H9 (cell line): Measurements from ENCODE around the gene OCIAD2. TPM values are rescaled to one million over a fixed set of nuclear protein-coding genes. Genes with fewer than 3 reads are reported as not detected.

Experiments
- DNase-seq: peaks from one replicate; pipeline ENCODE4 v3.0.0-alpha.2; 2017
- H2AFZ ChIP-seq: one replicate; pipeline ENCODE4 v1.6.1; 2013; ENCODE audit warnings: mild to moderate bottlenecking, low read length, control low read depth, moderate library complexity
- H2AK5ac ChIP-seq: 2 replicates; pipeline ENCODE4 v1.6.1; 2013; ENCODE audit warnings: low read length, control low read depth, mixed read lengths; ENCODE audit not compliant: insufficient read length
- H2BK120ac ChIP-seq: one replicate; pipeline ENCODE4 v1.6.1; 2013; ENCODE audit warnings: low read depth, mild to moderate bottlenecking, low read length, control low read depth, inconsistent platforms; ENCODE audit not compliant: poor library complexity, severe bottlenecking
- H2BK12ac ChIP-seq: 2 replicates; pipeline ENCODE4 v1.6.1; 2013; ENCODE audit warnings: low read length, control low read depth, mixed read lengths, low read depth; ENCODE audit not compliant: insufficient read length
- H2BK15ac ChIP-seq: 2 replicates; pipeline ENCODE4 v1.6.1; 2013; ENCODE audit warnings: low read depth, low read length, control low read depth
- H2BK20ac ChIP-seq: one replicate; pipeline ENCODE4 v1.6.1; 2013; ENCODE audit warnings: low read depth, mild to moderate bottlenecking, low read length, control low read depth, inconsistent platforms; ENCODE audit not compliant: poor library complexity, severe bottlenecking
- H2BK5ac ChIP-seq: 2 replicates; pipeline ENCODE4 v1.6.1; 2013; ENCODE audit warnings: low read length, control low read depth, mixed read lengths; ENCODE audit not compliant: insufficient read length
- H3K14ac ChIP-seq: 2 replicates; pipeline ENCODE4 v1.6.1; 2013; ENCODE audit warnings: low read length, control low read depth; ENCODE audit not compliant: insufficient read depth
- H3K18ac ChIP-seq: 2 replicates; pipeline ENCODE4 v1.6.1; 2013; ENCODE audit warnings: low read depth, mild to moderate bottlenecking, mixed read lengths, low read length, control low read depth; ENCODE audit not compliant: insufficient read length
- H3K23ac ChIP-seq: 2 replicates; pipeline ENCODE4 v1.6.1; 2013; ENCODE audit warnings: low read length, control low read depth, mixed read lengths, low read depth; ENCODE audit not compliant: insufficient read length
- H3K23me2 ChIP-seq: 2 replicates; pipeline ENCODE4 v1.6.1; 2013; ENCODE audit warnings: low read depth, mild to moderate bottlenecking, mixed read lengths, low read length, control low read depth; ENCODE audit not compliant: insufficient read length, poor library complexity, severe bottlenecking
- H3K27ac ChIP-seq: 2 replicates; pipeline ENCODE4 v1.5.1; 2013; ENCODE audit warnings: low read length, control low read depth, mixed read lengths, low read depth; ENCODE audit not compliant: insufficient read length
- H3K27me3 ChIP-seq: 2 replicates; pipeline ENCODE4 v1.6.1; 2013; ENCODE audit warnings: low read length, control low read depth, inconsistent platforms; ENCODE audit not compliant: insufficient read depth
- H3K4ac ChIP-seq: 2 replicates; pipeline ENCODE4 v1.6.1; 2013; ENCODE audit warnings: low read depth, mild to moderate bottlenecking, control low read depth, inconsistent platforms, low read length, moderate library complexity
- H3K4me1 ChIP-seq: 2 replicates; pipeline ENCODE4 v1.6.1; 2013; ENCODE audit warnings: low read length, control low read depth, inconsistent platforms; ENCODE audit not compliant: insufficient read depth
- H3K4me2 ChIP-seq: 2 replicates; pipeline ENCODE4 v1.6.1; 2013; ENCODE audit warnings: low read length, control low read depth, mixed read lengths; ENCODE audit not compliant: insufficient read length, insufficient read depth
- H3K56ac ChIP-seq: 2 replicates; pipeline ENCODE4 v1.6.1; 2013; ENCODE audit warnings: low read depth, mild to moderate bottlenecking, mixed read lengths, low read length, control low read depth; ENCODE audit not compliant: insufficient read length
- H3K79me1 ChIP-seq: 2 replicates; pipeline ENCODE4 v1.6.1; 2013; ENCODE audit warnings: low read depth, mild to moderate bottlenecking, moderate library complexity, low read length, control low read depth, inconsistent platforms; ENCODE audit not compliant: insufficient read depth, poor library complexity, severe bottlenecking
- H3K79me2 ChIP-seq: 2 replicates; pipeline ENCODE4 v1.6.1; 2013; ENCODE audit warnings: low read length, control low read depth, inconsistent platforms; ENCODE audit not compliant: insufficient read depth
- H3K9ac ChIP-seq: 2 replicates; pipeline ENCODE4 v1.6.1; 2013; ENCODE audit warnings: low read length, control low read depth, mixed read lengths; ENCODE audit not compliant: insufficient read length; ENCODE audit errors: extremely low read depth
- H3K9me3 ChIP-seq: one replicate; pipeline ENCODE4 v1.6.1; 2013; ENCODE audit warnings: low read depth, low read length, inconsistent platforms; ENCODE audit not compliant: control insufficient read depth
- H3T11ph ChIP-seq: one replicate; pipeline ENCODE4 v1.6.1; 2013; ENCODE audit warnings: mild to moderate bottlenecking, low read length, control low read depth, inconsistent platforms
- H4K20me1 ChIP-seq: one replicate; pipeline ENCODE4 v1.6.1; 2013; ENCODE audit not compliant: control insufficient read depth, insufficient read length, insufficient read depth
- H4K5ac ChIP-seq: 2 replicates; pipeline ENCODE4 v1.6.1; 2013; ENCODE audit warnings: low read depth, mild to moderate bottlenecking, mixed read lengths, low read length, control low read depth; ENCODE audit not compliant: insufficient read length
- H4K8ac ChIP-seq: replicated peaks from 2 replicates; pipeline ENCODE4 v1.6.1; 2013; ENCODE audit warnings: low read length, control low read depth, mixed read lengths, low read depth; ENCODE audit not compliant: insufficient read length
- H4K91ac ChIP-seq: 2 replicates; pipeline ENCODE4 v1.6.1; 2013; ENCODE audit warnings: low read depth, mild to moderate bottlenecking, moderate library complexity, mixed read lengths, low read length, control low read depth; ENCODE audit not compliant: insufficient read length
- H3K27ac Mint-ChIP-seq, 3 experiments: 2 replicates in 2 of 3; 3 replicates in 1 of 3; pipeline ENCODE4 v1.8.0; 2020 to 2021; ENCODE audit warnings: mixed read lengths in 3 of 3, mild to moderate bottlenecking in 1 of 3, moderate library complexity in 1 of 3
- H3K27me3 Mint-ChIP-seq: 2 replicates; pipeline ENCODE4 v1.8.0; 2021; ENCODE audit warnings: low read depth, mild to moderate bottlenecking, moderate library complexity, mixed read lengths
- H3K36me3 Mint-ChIP-seq, 3 experiments: 2 replicates in 2 of 3; 3 replicates in 1 of 3; pipeline ENCODE4 v1.8.0; 2020 to 2021; ENCODE audit warnings: low read depth in 3 of 3, mixed read lengths in 3 of 3; ENCODE audit not compliant: insufficient read depth in 1 of 3
- H3K4me1 Mint-ChIP-seq, 2 experiments: 2 replicates each; pipeline ENCODE4 v1.8.0; 2020; ENCODE audit warnings: mixed read lengths in 2 of 2
- H3K4me3 Mint-ChIP-seq, 2 experiments: 2 replicates in 1 of 2; 3 replicates in 1 of 2; pipeline ENCODE4 v1.8.0; 2020 to 2021; ENCODE audit warnings: mild to moderate bottlenecking in 2 of 2, mixed read lengths in 2 of 2, moderate library complexity in 1 of 2
- H3K9me3 Mint-ChIP-seq, 2 experiments: 2 replicates in 1 of 2; 3 replicates in 1 of 2; pipeline ENCODE4 v1.8.0; 2020; ENCODE audit warnings: mild to moderate bottlenecking in 2 of 2, mixed read lengths in 2 of 2, moderate library complexity in 1 of 2
- CTCF ChIP-seq: fragments of 200-600 bp; sonication (generic); conservative IDR thresholded peaks from 3 replicates; pipeline ENCODE4 v1.8.0; 2021; ENCODE audit warnings: antibody characterized with exemption, mild to moderate bottlenecking
- total RNA-seq: library from RNA; stranded (reverse); gene quantifications from 2 replicates; pipeline ENCODE4 v1.2.1, GENCODE V29; 2021

The OCIAD2 gene
- total RNA-seq, 1 experiment from 2014 or later = 108 TPM

GRCh38 chr4:48902266-48902665 lies 4.3 kb downstream of the OCIAD2 start:
- H3K4me2 ChIP-seq = no peak overlapping the region
- no peak overlapping the region for H3K4me3 Mint-ChIP-seq
- H2BK20ac ChIP-seq = no peak overlapping the region
- no peak overlapping the region for H2BK120ac ChIP-seq
- no peak overlapping the region for H3K27ac Mint-ChIP-seq
- no peak overlapping the region for H3T11ph ChIP-seq
- no peak overlapping the region for H2BK15ac ChIP-seq
- no peak overlapping the region for H2BK12ac ChIP-seq
- H4K8ac ChIP-seq = no peak overlapping the region
- no peaks in the 10 kb centered on the region; the same call in 1 of the 2 replicates for H3K27me3 Mint-ChIP-seq
- H3K23ac ChIP-seq = no peak overlapping the region
- H2AK5ac ChIP-seq = no peak overlapping the region
- H4K91ac ChIP-seq = no peak overlapping the region
- H2BK5ac ChIP-seq = no peak overlapping the region
- no peaks in the 10 kb centered on the region for H4K20me1 ChIP-seq
- peaks cover 13% of the 10 kb centered on the region for H3K23me2 ChIP-seq
- H3K14ac ChIP-seq = no peak overlapping the region
- peaks cover 4% of the 10 kb centered on the region for H3K4me1 ChIP-seq
- H3K9me3 ChIP-seq = no peaks in the 10 kb centered on the region
- peaks cover 16 to 56% (median 20%) of the 10 kb centered on the region in 3 experiments for H3K36me3 Mint-ChIP-seq
- H3K79me1 ChIP-seq = no peaks in the 10 kb centered on the region
- H4K5ac ChIP-seq = no peak overlapping the region
- H2AFZ ChIP-seq = no peak overlapping the region
- peaks cover 6 to 16% of the 10 kb centered on the region in 2 experiments for H3K4me1 Mint-ChIP-seq
- peaks cover 4% of the 10 kb centered on the region; the same call in 1 of the 2 replicates for H3K79me2 ChIP-seq
- H3K18ac ChIP-seq = no peak overlapping the region
- H3K9ac ChIP-seq = no peak overlapping the region
- no peak for DNase-seq
- TF ChIP-seq CTCF = no peak
- H3K27ac ChIP-seq = no peak overlapping the region
- no peak overlapping the region for H3K4ac ChIP-seq
- no peaks in the 10 kb centered on the region; a peak in 1 of 5 replicates for H3K9me3 Mint-ChIP-seq
- no peaks in the 10 kb centered on the region for H3K27me3 ChIP-seq
- no peak overlapping the region for H3K56ac ChIP-seq
